Stomach (tissue), 9 donors: Measurements from ENCODE around the gene PCDHB10. TPM values are rescaled to one million over a fixed set of nuclear protein-coding genes. Genes with fewer than 3 reads are reported as not detected.
"Not testable (repeated sequence)": the region's sequence is repeated elsewhere in the genome, so short reads cannot be mapped to it uniquely, and the experiment has no call there.

Source experiments
- DNase-seq, 2 donors: peaks; one replicate each; pipeline versions ENCODE4 v3.0.0 to v3.0.0-alpha.2; 2013 to 2019
- H3K27ac ChIP-seq, 5 donors: fragments of 200-600 bp in 4 of 5; sonication (generic) in 4 of 5; one replicate each; pipeline ENCODE4 v1.5.1; 2013 to 2019; ENCODE audit warnings: mild to moderate bottlenecking in 1 of 5, moderate library complexity in 1 of 5
- H3K27me3 ChIP-seq, 3 donors: fragments of 200-600 bp; sonication (generic); one replicate each; pipeline ENCODE4 v1.5.1; 2017 to 2019; ENCODE audit warnings: mixed run types in 1 of 3
- H3K36me3 ChIP-seq, 4 donors: fragments of 200-600 bp; sonication (generic); 1 replicate in 3 of 4; 2 replicates in 1 of 4; pipeline ENCODE4 v1.5.1; 2016 to 2019
- H3K4me1 ChIP-seq, 4 donors: fragments of 200-600 bp; sonication (generic); one replicate each; pipeline ENCODE4 v1.5.1; 2016 to 2019
- H3K4me3 ChIP-seq, 4 donors: fragments of 200-600 bp; sonication (generic) in 3 of 4; one replicate each; pipeline ENCODE4 v1.5.1; 2016 to 2019; ENCODE audit warnings: mild to moderate bottlenecking in 1 of 4
- H3K9me3 ChIP-seq, 4 donors: fragments of 200-600 bp; sonication (generic); one replicate each; pipeline ENCODE4 v1.5.1; 2016 to 2019
- EP300 ChIP-seq: sonication (generic); formaldehyde crosslinking; IDR thresholded peaks from one replicate; pipeline ENCODE4 v1.6.1; 2017; ENCODE audit warnings: antibody characterized with exemption
- POLR2A ChIP-seq, 4 donors: fragments of 450-650 bp; IDR thresholded peaks; one replicate each; pipeline ENCODE4 v1.6.1; 2016; ENCODE audit warnings: antibody characterized with exemption in 4 of 4, control low read depth in 2 of 4, mild to moderate bottlenecking in 1 of 4, moderate library complexity in 1 of 4
- POLR2AphosphoS5 ChIP-seq, 3 donors: sonication (generic); formaldehyde crosslinking; IDR thresholded peaks; one replicate each; pipeline ENCODE4 v1.6.1; 2016; ENCODE audit warnings: antibody characterized with exemption in 3 of 3
- WGBS, 5 donors: extraction: QIAGEN DNeasy Blood & Tissue Kit in 3 of 5; methylation state at CpG; one replicate each; pipeline versions ENCODE4 v1.1.5 to v1.1.7; 2013 to 2018; 5-methylcytosine and 5-hydroxymethylcytosine counted together
- intact Hi-C: fragments of 100-400 bp; cut with DNase I; formaldehyde crosslinking; loops from one replicate; pipeline ENCODE4 v1.15.1; 2023; ENCODE audit warnings: low total_unique reads
- polyA plus RNA-seq, 3 donors: library from polyadenylated mRNA; stranded (reverse); fragments of 200-250 nt; gene quantifications; one replicate each; pipeline ENCODE4 v1.2.3, GENCODE V29; 2013
- total RNA-seq, 5 donors: library from RNA; depleted of rRNA; stranded (reverse); fragments of >200 nt; gene quantifications; one replicate each; pipeline versions ENCODE4 v1.1.0 to v1.2.3, GENCODE V29; 2014 to 2016
- TF ChIP-seq, protein P1 (sequence below), 7 experiments: fragments of 450-650 bp in 4 of 7; fragments of 200-600 bp in 3 of 7; sonication (generic) in 3 of 7; IDR thresholded peaks; one replicate each; pipeline ENCODE4 v1.5.1; 2016 to 2019; ENCODE audit warnings: antibody characterized with exemption in 7 of 7, control low read depth in 2 of 7, mild to moderate bottlenecking in 1 of 7
- donor health status: healthy with polysubstance abuse.
- donor health status: Bipolar disorder and iron deficiency.
- donor health status: healthy.

PCDHB10 gene
- total and polyA plus RNA-seq, 8 donors = 0.12 to 18.3 (median 1.4) TPM

- Histone ChIP-seq H3K9me3 (peaks cover 12 to 88% (median 79%) of the 10 kb centered on the region in 4 donors), H3K27ac (no peak overlapping the region), H3K4me3 (no peak overlapping the region), H3K27me3 (peaks cover 0 to 40% (median 0%) of the 10 kb centered on the region in 3 donors), H3K36me3 (no peaks in the 10 kb centered on the region), H3K4me1 (no peaks in the 10 kb centered on the region)
- TF ChIP-seq, protein P1, sequence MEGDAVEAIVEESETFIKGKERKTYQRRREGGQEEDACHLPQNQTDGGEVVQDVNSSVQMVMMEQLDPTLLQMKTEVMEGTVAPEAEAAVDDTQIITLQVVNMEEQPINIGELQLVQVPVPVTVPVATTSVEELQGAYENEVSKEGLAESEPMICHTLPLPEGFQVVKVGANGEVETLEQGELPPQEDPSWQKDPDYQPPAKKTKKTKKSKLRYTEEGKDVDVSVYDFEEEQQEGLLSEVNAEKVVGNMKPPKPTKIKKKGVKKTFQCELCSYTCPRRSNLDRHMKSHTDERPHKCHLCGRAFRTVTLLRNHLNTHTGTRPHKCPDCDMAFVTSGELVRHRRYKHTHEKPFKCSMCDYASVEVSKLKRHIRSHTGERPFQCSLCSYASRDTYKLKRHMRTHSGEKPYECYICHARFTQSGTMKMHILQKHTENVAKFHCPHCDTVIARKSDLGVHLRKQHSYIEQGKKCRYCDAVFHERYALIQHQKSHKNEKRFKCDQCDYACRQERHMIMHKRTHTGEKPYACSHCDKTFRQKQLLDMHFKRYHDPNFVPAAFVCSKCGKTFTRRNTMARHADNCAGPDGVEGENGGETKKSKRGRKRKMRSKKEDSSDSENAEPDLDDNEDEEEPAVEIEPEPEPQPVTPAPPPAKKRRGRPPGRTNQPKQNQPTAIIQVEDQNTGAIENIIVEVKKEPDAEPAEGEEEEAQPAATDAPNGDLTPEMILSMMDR (IDR thresholded peaks at IDR 0.05) = no peak
- TF ChIP-seq EP300 (no peak), POLR2A (IDR thresholded peaks at IDR 0.05) (no peak), POLR2AphosphoS5 (IDR thresholded peaks at IDR 0.05) (no peak)
- WGBS, 5 donors = 19 to 56% (median 34%) methylated on average over 3 of the region's 3 CpGs
- intact Hi-C loops = no loop called here
- DNase-seq = no peak
Observed at GRCh38 chr5:141196363-141196762, 4.2 kb downstream of the PCDHB10 start.

- H3K9me3 ChIP-seq = peaks cover 16 to 92% (median 79%) of the 10 kb centered on the region in 4 donors
- intact Hi-C loops = no loop called here
- H3K4me1 ChIP-seq = no peaks in the 10 kb centered on the region
- peaks cover 0 to 4% (median 0%) of the 10 kb centered on the region in 4 donors for H3K36me3 ChIP-seq
- H3K4me3 ChIP-seq = peak within 1 kb of the TSS in 1 of 4 donors; percentile 1
- no peak within 1 kb of the TSS for H3K27ac ChIP-seq
- TF ChIP-seq EP300 = no peak
- TF ChIP-seq POLR2AphosphoS5 (IDR thresholded peaks at IDR 0.05) = no peak
- TF ChIP-seq POLR2A (IDR thresholded peaks at IDR 0.05) = no peak
- TF ChIP-seq, protein P1 (IDR thresholded peaks at IDR 0.05) = no peak
- 28 to 47% (median 38%) methylated on average over 21 of the region's 21 CpGs for WGBS, 5 donors
- DNase-seq = peak in 1 of 2 donors; percentile 18
- H3K27me3 ChIP-seq = peaks cover 0 to 38% (median 0%) of the 10 kb centered on the region in 3 donors
Observed at GRCh38 chr5:141199359-141200235, 7.4 kb downstream of the PCDHB10 start, which contains the start of gene PCDHB11. TSS of gene PCDHB11 (plus strand) at chr5:141199627. CDS start at chr5:141199775, 148 bp downstream.

DNA sequence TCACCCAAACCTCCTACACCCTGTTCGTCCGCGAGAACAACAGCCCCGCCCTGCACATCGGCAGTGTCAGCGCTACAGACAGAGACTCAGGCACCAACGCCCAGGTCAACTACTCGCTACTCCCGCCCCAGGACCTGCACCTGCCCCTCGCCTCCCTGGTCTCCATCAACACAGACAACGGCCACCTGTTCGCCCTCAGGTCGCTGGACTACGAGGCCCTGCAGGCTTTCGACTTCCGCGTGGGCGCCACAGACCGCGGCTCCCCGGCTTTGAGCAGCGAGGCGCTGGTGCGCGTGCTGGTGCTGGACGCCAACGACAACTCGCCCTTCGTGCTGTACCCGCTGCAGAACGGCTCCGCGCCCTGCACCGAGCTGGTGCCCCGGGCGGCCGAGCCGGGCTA is 9.0 kb downstream of the PCDHB10 start:
- peaks cover 16 to 94% (median 75%) of the 10 kb centered on the region in 4 donors for H3K9me3 ChIP-seq
- H3K27ac ChIP-seq, H3K36me3 ChIP-seq, H3K4me3 ChIP-seq, intact Hi-C loops, DNase-seq, H3K4me1 ChIP-seq: not testable (repeated sequence)
- 12 to 59% (median 27%) methylated on average over 9 to 25 of the region's 38 CpGs for WGBS, 5 donors
- peaks cover 0 to 35% (median 0%) of the 10 kb centered on the region in 3 donors for H3K27me3 ChIP-seq

- intact Hi-C loops = not testable (repeated sequence)
Observed at GRCh38 chr5:141201646-141202045, 9.5 kb downstream of the PCDHB10 start.

DNA sequence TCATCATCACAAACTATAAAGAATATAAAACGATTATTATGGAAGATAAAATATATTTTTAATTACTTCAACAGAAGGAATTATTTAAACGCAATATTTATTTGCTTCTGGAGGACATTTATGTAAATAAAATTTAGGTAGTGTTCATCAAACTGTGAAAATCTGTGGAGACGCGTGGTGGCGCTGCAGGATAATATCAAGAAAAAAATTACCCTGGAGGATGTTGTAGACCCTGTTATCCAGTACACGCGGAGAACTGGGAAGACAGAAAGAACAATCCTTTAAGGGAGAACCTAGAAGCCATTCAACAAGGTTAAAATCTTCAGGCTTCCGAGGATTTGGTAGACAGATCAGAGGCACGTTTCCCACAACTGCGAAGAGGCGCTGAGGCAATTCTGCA is 16.3 kb downstream of the PCDHB10 start, which contains the start of gene PCDHB12:
TSS of gene PCDHB12 (plus strand) at position 242 of the 400 bp plus-strand sequence. CDS start 189 bp downstream, outside the sequence.
- no peaks in the 10 kb centered on the region for H3K4me1 ChIP-seq
- TF ChIP-seq EP300 (no peak), POLR2A (IDR thresholded peaks at IDR 0.05) (no peak), POLR2AphosphoS5 (IDR thresholded peaks at IDR 0.05) (no peak)
- TF ChIP-seq, protein P1 (IDR thresholded peaks at IDR 0.05) = no peak
- H3K27me3 ChIP-seq = peaks cover 0 to 33% (median 0%) of the 10 kb centered on the region in 3 donors
- peak within 1 kb of the TSS in 2 of 4 donors; percentile 1 to 7 for H3K4me3 ChIP-seq
- intact Hi-C loops = no loop called here
- DNase-seq = peak in 1 of 2 donors; percentile 17
- H3K36me3 ChIP-seq = no peaks in the 10 kb centered on the region
- H3K9me3 ChIP-seq = peaks cover 12 to 95% (median 60%) of the 10 kb centered on the region in 4 donors
- H3K27ac ChIP-seq = no peak within 1 kb of the TSS
- WGBS, 5 donors = 18 to 34% (median 20%) methylated on average over 11 of the region's 11 CpGs

More at GRCh38 chr5:141201646-141202045, 9.5 kb downstream of the PCDHB10 start:
- H3K36me3 ChIP-seq, H3K27ac ChIP-seq, DNase-seq, H3K4me1 ChIP-seq, H3K4me3 ChIP-seq: not testable (repeated sequence)
- 24 to 48% (median 35%) methylated on average over 8 to 28 of the region's 35 CpGs for WGBS, 5 donors
- Histone ChIP-seq H3K27me3 (peaks cover 0 to 35% (median 0%) of the 10 kb centered on the region in 3 donors), H3K9me3 (peaks cover 16 to 93% (median 73%) of the 10 kb centered on the region in 4 donors)

GRCh38 chr5:141210281-141210680 is 18.1 kb downstream of the PCDHB10 start:
- intact Hi-C loops = not testable (repeated sequence)
- 33 to 68% (median 39%) methylated on average over 15 to 39 of the region's 39 CpGs for WGBS, 5 donors

DNA sequence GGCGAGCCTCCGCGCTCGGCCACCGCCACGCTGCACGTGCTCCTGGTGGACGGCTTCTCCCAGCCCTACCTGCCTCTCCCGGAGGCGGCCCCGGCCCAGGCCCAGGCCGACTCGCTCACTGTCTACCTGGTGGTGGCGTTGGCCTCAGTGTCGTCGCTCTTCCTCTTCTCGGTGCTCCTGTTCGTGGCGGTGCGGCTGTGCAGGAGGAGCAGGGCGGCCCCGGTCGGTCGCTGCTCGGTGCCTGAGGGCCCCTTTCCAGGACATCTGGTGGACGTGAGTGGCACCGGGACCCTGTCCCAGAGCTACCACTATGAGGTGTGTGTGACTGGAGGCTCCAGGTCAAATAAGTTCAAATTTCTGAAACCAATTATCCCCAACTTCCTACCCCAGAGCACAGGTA is 18.7 kb downstream of the PCDHB10 start:
- H3K4me3 ChIP-seq, intact Hi-C loops, DNase-seq, H3K27ac ChIP-seq, H3K36me3 ChIP-seq, H3K4me1 ChIP-seq: not testable (repeated sequence)
- Histone ChIP-seq H3K9me3 (peaks cover 12 to 91% (median 68%) of the 10 kb centered on the region in 4 donors), H3K27me3 (peaks cover 0 to 43% (median 0%) of the 10 kb centered on the region in 3 donors)
- 21 to 42% (median 29%) methylated on average over 2 to 21 of the region's 27 CpGs for WGBS, 5 donors

More at GRCh38 chr5:141210281-141210680, 18.1 kb downstream of the PCDHB10 start:
- H3K36me3 ChIP-seq, DNase-seq, H3K4me1 ChIP-seq, H3K4me3 ChIP-seq, H3K27ac ChIP-seq: not testable (repeated sequence)
- peaks cover 12 to 92% (median 67%) of the 10 kb centered on the region in 4 donors for H3K9me3 ChIP-seq
- peaks cover 0 to 41% (median 0%) of the 10 kb centered on the region in 3 donors for H3K27me3 ChIP-seq
